HG03460 (cell line): ENCODE measurements around the gene RAB20.
"Not testable (repeated sequence)": the region's sequence is repeated elsewhere in the genome, so short reads cannot be mapped to it uniquely, and the experiment has no call there.

Experiments used
- ATAC-seq: cut with Tn5 transposase; IDR thresholded peaks from one replicate; pipeline ENCODE4 v1.9.1; 2021; ENCODE audit not compliant: unreplicated experiment

The RAB20 gene

DNA sequence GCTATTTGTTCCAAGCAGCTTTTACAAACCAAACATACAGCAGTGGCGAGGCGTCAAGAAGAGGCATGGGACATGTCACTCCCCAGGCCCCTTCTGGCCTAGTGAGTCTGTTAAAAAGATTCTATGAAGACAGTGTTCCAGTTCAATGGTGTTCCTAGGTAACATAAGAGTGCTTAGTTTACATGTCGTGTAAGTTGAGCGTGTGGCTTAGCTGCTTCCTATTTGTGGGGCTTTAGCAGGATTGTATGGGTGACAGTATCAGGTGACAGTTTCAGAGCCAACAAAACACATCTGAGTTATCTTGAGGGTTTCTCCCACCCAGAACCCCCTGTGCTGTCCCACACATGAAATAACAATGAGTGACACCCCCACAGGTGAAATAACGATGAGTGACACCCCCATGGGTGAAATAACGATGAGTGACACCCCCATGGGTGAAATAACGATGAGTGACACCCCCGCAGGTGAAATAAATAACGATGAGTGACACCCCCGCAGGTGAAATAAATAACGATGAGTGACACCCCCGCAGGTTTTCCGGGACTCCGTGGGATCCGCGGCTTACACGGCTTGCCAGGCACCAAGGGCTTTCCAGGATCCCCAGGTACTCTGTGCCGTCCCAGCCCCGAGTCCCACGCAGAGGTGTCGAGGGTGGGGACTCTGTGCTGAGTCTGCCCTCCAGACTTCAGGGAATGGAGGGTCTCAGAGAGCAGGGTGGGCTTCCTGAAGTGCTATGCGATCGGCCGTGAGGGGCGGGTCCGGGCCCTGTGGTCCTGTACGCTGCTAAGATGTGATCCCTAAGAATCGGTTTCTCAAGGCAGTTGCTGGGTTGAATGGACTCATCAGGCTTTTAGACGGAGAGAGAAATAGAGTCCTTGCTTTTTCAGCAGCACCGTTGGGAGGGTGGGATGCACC is 68.6 kb downstream of the RAB20 start:
- ATAC-seq, result no peak

DNA sequence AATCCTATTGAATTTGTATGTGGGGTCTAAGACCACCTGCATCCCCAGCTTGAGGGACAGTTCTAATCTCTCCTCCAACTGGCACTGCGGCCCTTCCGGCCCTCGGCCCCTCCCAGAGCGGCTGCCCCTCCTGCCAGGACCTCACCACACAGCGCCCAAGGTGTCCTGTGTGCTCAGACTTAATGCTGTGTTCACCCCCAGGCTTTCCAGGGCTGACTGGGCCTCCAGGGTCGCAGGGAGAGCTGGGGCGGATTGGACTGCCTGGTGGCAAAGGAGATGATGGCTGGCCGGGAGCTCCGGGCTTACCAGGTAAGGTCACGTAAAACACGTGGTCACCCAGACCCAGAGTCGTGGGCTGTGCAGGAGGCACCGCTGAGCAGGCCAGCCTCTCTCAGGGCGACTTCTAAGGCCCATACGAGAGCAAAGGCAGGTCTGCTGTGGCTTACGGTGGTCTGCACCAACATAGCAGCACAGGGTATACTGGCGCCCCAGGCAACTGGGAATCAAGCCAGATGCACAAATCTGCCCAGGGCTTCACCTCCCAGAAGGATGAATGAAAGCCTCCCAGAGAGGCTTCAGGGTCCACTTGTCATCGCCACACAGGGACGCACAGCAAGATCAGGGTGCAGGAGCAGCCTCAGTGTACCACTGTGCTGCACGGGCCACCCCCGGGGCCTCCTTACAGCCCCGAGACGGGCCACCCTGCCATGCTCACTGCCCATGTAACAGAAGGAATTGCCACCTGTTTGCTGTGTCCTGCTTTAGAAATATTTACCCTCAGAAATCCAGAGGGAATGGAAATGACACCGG is 69.4 kb downstream of the RAB20 start:
- ATAC-seq, result no peak

DNA sequence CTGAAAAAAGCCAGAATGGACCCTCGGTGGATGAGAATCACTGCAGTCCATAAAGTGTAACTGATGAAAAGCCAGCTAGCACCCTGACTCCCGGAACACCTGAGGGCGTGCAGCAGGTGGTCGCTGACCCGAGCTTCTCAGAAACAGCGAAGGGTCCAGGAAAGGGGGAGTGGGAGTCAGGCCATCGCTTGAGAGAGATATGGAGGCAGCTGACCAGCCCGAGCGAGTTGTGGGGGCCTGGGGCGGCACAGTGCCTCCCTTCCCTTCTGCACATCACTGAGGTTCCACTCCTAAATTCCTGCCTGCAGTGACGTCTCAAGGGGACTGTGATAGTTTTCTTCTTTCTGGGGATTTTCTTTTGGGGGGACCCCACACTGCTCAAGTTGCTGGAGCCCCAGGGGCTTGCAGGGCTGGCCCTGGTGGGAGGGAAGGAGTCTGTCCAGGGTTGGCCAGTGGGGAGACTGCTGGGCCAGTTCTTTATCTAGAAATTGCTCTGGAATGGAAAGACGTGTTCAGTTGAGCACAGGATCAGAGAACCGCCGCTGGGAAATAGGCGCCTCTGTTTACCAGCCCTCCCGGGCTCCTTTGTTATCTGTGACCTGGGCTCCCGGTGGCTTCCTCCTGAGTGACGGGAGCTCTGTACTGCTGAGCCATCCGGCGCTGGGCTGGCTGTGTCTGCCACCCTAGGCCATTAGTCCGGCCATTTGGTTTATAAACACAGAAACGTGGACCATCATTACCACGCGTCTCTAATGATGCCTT is 71.3 kb downstream of the RAB20 start:
- ATAC-seq, result no peak

DNA sequence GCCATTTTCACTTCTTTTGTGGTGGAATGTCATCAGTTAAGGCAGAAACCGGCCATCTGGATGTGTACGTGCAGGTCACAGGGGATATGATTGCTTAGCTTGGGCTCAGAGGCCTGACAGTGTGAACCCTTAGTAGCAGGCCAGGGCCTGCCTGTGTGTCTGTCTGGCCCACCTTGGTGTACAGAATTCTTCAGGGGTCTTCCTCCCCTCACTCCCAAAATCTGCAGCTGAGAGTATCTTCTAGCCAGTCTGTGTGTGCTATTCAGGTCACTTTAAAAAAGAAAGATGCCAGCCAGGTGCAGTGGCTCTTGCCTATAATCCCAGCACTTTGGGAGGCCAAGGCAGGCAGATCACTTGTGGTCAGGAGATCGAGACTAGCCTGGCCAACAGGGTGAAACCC is 74.6 kb downstream of the RAB20 start:
- not testable (repeated sequence) for ATAC-seq

DNA sequence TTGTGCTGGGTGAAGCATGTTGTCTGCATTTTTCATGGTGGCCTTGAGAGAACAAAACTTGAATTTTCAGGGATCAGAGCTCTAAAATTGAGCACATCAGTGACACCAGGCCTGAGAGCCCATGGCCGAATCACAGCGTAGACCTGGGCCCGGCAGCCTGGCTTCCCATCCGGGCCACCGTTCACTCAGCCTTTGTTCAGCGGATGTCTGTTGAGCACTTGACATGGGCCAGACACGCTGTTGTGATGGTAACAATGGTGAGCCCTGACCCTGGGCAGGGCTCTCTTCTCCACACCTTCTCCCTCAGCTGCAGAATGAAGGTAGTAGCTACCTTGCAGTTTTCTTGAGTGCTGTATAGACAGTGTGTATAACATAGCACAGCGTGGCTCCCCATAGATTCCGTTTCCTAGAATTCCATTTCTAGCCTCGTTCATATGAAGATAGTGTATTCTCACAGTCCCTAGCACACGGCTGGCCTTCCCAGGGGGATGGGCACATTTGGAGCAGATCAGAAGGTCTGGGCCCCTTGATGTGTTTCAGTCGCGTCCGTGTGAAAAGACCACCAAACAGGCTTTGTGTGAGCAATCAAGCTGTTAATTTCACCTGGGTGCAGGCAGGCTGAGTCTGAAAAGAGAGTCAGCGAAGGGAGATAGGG is 75.3 kb downstream of the RAB20 start:
- no peak for ATAC-seq

DNA sequence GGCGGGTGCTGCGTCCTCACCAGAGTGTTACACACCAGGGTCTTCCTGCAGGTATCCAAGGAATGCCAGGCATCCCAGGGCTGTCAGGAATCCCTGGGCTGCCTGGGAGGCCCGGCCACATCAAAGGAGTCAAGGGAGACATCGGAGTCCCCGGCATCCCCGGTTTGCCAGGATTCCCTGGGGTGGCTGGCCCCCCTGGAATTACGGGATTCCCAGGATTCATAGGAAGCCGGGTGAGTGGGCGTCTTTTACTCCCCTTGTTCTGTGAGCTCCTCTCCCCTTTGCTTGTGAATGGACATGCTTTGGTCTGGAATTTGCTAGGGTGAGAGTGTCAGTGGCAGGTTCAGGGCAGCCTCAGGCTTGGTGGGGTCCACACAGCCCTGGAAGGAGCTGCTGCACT is 75.9 kb downstream of the RAB20 start:
- ATAC-seq, result no peak

DNA sequence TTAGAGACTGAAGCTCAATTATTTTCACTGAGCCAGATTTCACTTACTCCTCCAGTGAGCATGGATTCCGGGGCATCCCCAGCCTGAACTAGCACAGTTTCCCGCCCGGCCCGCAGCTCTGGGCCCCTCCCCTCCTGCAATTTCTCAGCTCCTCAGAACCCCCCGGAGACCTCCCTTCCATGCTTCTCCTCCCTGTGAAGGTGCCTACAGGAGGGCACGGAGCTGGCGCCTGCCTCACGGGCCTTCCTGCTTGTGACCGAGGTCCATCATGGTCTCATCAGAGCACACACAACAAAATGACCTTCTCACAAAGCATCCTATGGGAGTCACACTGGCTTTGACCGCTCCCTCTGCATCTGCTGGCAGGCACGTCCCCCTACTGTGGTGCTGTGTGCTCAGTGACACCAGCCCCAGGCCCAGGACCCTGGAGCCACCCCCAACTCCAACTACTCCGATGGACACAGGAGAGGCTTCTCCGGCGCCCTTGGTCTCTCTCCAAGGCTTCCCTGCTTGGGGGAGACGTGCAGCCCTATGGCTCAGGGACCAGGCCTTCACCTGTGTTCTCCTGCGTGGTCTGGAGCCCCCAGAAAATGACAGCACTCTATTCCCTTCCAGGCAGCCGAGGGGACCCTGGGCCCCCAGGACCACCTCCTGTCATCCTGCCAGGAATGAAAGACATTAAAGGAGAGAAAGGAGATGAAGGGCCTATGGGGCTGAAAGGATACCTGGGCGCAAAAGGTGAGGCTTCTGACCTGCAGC is 77.1 kb downstream of the RAB20 start:
- no peak for ATAC-seq

DNA sequence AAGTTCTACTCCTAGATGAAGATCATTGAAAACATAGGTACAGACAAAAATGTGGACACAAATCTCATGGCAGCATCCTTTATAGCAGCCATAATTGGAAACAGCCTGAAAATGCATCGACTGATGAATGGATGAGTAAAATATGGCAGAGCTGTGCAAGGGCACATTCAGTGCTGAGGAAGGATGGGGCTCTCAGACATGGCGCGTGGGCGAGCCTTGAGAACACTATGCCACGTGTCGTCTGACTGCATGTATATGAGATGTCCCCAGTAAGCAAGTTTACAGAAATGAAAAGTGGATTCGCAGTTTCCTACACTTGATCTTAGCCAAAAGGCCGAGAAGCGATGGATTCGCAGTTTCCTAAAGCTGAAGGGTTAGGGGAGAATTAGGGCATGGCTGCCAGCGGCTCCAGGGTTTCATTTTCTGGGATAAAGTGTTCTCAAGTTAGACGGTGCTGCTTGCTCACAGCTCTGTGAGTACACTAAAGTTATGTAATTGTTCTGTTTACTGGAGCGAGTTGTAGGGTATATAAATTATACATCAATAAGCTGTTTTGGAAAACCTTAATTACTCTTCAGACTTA is 78.0 kb downstream of the RAB20 start:
- no peak for ATAC-seq

DNA sequence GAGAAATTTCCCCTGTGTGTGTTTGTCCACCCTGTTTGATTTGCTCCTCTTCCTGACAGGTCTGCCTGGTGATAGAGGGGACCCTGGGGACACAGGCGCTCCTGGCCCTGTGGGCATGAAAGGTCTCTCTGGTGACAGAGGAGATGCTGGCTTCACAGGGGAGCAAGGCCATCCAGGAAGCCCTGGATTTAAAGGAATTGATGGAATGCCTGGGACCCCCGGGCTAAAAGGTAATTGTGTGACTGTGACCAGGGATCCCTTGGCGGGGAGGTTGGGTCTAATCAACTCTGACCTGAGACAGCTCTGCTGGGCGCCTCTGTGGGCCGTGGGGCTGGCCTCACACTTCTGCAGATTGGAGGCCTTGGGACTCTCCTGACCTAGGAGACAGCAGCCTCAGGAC is 81.4 kb downstream of the RAB20 start:
- no peak for ATAC-seq

DNA sequence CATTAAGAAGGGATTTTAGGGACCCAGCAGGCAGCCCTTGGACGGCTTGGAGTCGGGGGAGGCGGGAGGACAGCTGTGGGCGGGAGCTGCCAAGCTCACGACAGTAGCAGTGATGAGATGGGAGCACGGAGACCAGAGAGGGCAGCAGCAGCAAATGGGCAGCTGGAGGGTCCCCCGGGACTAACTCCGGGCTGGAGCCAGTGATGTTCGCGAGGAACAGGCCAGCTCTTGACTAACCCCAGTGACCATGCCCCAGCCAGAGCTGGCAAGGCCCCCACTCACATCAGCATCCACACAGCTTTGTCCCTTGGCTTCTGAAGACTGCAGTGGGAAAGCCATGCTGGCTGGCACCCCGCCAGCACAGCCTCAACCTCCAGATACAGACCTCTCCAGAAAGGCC is 81.9 kb downstream of the RAB20 start:
- ATAC-seq, result no peak

DNA sequence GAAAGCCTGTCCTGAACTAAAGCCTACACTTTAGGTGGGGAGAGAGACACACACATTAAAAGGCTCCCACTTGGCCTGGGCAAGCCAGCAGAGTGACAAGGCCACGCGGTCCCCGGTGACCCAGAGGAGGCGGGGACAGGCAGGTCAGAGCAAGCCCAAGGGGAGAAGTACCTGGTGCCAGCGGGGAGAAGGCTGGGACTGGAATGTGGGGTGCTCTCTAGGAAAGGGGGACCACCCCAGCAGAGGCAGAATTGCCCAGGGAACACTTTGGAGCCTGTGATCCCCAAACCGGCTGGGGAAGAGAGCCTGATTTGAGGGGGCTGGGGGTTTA is 82.3 kb downstream of the RAB20 start:
- ATAC-seq, result no peak

DNA sequence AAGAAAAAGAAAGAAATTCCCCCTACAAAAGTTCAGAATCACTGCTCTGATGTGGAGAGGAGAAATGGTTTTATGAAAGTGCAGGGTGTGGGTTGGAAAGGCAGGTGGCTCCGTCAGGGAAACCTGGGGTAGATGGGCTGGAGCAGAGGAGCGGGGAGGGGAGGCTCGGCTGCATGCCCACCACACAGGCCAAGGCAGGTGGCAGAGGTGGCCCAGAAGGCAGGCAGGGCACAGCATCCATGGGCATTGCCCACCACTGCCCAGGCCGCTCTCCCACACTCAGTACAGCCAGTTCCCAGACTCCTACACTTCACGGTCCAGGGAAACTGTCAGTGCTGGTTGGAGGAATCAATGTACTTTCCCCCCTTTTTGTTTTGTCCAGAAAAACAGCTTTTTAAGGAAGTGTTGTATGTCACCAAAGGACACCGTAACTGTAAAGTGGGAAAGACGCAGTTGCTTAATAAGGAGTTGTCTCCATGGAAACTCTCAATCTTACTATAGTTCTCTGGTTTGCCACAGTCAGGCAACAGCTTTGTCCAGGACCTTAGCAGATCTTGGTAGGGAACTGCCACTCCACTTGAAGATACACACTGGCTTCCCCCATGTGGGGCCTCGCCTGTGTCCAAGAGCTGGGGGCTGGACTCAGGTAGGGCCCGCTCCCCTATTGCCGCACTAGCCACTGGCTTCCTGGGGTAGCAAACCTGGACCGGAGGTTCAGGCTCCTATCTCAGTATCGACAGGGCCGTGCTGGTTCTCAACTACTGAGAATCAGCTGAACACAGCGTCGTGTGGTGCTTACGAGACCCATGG is 82.9 kb downstream of the RAB20 start:
- no peak for ATAC-seq

DNA sequence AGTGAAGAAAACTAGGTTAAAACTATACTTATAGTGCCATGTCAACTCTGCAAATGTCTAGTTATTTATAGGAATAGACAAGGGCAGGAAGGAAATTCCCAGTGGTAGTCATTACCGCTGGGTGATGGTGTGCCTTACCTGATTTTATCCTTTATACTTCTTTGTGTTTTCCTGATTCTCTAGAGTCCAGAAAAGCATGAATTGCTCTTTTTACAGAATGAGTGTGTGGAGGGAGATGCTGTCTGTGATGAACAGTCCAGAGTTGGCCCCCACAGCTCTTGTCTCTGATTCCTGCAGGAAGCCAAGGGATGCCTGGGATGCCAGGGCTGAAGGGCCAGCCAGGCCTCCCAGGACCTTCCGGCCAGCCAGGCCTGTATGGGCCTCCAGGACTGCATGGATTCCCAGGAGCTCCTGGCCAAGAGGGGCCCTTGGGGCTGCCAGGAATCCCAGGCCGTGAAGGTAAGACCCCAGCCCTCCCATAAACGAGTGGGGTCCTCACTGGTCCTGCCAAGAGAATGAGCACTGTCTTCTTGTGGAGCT is 83.7 kb downstream of the RAB20 start:
- ATAC-seq, result no peak

DNA sequence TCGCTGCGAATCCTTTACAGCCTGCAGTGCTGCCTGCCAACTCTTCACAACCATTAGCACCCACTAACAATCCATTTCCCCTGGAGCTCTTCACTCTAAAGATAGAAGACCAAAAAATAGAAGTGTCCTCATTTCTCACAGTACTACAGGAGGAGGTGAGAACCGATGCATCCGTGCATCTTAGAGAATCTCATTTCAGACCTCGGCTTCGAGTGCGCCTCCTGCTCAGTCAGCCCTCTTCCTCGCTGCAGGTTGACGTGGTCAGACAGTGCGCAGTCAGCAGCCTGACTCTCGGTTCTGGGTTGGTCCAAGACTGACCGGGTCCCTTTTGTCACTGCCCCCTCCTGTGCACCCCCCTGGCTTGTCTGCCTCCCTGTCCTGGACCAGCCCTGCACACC is 85.3 kb downstream of the RAB20 start:
- ATAC-seq, result no peak

DNA sequence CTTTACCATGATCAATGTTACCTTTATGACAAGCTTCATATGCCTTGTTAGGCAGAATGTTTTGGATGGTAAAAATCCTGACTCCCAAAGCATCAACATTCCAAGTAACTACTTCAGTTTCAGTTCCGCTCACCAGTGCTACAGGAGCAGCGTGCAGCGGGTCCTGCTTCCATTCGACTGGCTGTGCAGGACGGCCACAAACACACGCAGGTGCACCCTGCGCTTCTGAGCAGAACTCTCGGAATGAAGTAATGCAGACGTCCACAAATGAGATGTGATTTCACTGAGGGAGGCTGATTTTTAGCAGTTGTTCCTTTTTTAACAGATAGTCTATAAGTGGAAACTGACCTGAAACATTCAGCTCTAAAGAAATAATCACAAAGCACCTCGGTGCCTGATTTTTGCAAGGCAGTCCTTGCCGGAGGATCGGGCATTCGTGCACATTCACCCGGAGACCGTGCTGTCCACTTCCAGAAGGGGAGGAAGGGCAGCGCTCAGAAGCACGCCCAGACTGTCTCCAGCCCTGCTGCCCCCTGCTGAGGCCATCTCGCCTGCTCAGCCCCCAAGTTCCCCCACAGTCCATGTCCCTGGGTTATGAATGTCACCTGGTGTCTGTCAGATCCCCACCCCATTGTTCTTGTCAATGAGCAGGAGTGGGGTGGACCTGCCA is 85.8 kb downstream of the RAB20 start:
- peak; percentile 31 for ATAC-seq

DNA sequence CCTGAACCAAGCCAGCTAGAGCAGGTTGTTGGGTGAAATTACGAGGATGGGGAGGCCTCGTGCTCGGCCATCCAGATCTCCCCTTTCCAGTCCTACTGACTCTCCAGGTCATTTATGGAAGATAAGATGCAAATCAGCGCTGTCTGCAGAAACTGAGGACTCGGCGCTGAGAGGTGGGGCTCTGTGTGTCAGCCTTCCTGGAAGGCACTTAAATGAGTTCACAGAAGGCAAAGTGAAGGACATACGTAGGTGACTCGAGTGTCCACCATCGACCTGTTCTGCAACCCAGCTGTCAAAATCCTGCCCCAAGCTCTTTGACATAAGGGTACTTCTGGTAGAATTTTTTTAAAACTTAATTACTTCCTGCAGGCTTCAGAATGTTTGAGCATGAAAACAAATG is 86.4 kb downstream of the RAB20 start:
- no peak for ATAC-seq

DNA sequence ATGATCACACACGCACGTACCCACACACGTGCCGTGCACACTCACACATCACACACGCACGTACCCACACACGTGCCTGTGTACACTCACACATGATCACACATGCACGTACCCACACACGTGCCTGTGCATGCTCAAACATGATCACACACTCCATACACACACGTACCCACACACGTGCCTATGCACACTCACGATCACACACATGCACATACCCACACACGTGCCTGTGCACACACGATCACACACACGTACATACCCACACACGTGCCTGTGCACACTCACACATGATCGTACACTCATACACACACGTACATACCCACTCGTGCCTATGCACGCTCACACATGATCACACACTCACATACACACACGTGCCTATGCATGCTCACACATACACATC is 86.8 kb downstream of the RAB20 start:
- no peak for ATAC-seq
